ENCODE results near the gene C1QB.

DNA sequence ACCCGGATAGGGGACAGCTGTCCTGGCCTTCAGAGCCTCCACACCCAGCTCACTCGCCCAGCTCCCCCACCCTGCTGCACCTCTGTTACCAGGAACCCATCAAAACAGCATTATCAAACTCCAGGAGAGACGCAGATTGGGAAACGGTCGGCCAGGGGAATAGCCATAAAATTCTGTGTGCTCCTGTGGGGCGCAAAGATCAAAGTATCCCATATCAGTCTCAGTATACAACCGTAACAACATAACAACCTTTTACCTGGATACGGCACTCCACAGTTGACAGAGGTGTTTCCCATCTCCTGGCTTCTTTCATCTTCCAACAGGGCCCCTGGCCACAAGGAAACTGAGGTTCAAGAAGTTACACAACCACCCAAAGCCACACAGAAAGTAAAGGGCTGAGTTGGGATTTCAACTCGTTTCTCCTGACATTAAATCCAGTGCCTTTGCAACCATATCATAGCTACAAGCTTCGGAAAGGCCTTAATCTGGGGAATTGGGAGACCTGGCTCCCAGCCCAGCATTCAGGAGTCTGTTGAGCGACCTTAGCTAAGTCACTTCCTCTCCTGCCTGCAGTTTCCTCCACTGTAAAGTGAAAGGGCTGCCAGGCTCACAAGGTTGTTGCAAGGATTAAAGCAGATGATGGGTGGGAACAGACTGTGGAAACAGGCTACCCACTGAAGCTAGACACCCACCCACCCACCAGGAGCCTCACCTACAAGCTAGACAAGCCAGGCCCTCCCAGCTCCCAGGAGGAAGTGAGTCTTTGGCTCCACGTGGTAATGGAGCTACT is 49.5 kb downstream of the C1QB start:
- TF ChIP-seq, protein P1, sequence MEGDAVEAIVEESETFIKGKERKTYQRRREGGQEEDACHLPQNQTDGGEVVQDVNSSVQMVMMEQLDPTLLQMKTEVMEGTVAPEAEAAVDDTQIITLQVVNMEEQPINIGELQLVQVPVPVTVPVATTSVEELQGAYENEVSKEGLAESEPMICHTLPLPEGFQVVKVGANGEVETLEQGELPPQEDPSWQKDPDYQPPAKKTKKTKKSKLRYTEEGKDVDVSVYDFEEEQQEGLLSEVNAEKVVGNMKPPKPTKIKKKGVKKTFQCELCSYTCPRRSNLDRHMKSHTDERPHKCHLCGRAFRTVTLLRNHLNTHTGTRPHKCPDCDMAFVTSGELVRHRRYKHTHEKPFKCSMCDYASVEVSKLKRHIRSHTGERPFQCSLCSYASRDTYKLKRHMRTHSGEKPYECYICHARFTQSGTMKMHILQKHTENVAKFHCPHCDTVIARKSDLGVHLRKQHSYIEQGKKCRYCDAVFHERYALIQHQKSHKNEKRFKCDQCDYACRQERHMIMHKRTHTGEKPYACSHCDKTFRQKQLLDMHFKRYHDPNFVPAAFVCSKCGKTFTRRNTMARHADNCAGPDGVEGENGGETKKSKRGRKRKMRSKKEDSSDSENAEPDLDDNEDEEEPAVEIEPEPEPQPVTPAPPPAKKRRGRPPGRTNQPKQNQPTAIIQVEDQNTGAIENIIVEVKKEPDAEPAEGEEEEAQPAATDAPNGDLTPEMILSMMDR (IDR thresholded peaks at IDR 0.05): no peak
- TF ChIP-seq POLR2A (IDR thresholded peaks at IDR 0.05): no peak

All from heart left ventricle (tissue), 13 donors.